ENCODE measurements around the gene FGF5.

DNA sequence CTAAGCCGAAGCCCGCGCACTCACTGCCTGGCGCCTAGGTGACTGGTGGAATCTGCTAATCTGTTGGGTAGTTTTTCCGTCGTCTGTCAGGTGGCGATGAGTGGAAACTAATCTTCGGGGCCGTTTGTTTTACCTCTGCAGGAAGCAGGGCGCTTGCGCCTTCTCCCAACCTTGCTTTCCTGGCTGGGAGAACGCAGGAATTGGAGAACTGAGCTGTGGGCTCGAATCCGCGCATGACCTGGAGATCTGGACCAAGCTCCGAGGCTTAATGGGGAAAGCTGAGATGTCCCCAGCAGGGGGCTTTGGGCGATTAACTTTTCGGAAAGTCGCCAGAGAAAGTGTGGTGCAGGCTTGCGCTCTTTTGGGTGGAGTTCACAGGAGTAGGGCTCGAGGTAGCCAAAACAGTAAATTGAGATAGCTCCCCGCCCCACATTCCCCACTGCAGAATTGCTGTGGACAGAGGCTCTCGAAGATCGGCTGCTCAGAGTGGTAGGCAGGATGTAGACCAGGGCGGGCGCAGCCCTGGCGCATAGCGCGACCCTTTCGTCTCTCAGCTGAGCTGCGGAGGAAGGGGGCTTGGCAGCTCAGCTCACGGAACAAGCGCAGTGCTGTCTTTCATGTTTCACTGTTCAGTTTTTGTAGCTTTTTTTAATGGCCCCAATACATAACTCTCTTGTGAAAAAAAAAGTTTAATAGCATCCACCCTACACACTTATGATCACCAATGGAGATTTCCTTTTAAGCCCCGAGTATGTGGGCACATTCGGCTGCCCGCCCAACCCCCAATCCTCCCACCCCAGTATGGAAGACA, 2.7 kb upstream of the FGF5 start:
- TF ChIP-seq, protein P1, sequence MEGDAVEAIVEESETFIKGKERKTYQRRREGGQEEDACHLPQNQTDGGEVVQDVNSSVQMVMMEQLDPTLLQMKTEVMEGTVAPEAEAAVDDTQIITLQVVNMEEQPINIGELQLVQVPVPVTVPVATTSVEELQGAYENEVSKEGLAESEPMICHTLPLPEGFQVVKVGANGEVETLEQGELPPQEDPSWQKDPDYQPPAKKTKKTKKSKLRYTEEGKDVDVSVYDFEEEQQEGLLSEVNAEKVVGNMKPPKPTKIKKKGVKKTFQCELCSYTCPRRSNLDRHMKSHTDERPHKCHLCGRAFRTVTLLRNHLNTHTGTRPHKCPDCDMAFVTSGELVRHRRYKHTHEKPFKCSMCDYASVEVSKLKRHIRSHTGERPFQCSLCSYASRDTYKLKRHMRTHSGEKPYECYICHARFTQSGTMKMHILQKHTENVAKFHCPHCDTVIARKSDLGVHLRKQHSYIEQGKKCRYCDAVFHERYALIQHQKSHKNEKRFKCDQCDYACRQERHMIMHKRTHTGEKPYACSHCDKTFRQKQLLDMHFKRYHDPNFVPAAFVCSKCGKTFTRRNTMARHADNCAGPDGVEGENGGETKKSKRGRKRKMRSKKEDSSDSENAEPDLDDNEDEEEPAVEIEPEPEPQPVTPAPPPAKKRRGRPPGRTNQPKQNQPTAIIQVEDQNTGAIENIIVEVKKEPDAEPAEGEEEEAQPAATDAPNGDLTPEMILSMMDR (IDR thresholded peaks at IDR 0.05) = no peak
- TF ChIP-seq EP300 (IDR thresholded peaks at IDR 0.05; ENCODE audit: low read depth) = no peak
- TF ChIP-seq POLR2A (IDR thresholded peaks at IDR 0.05) = no peak

Measured in transverse colon (tissue), 3 donors.